Transverse colon (tissue), 4 donors: ENCODE data around the gene COMTD1. TPM values are rescaled to one million over a fixed set of nuclear protein-coding genes. Genes with fewer than 3 reads are reported as not detected.

Experiments
- DNase-seq: peaks from one replicate; pipeline ENCODE4 v3.0.0-alpha.2; 2019
- H3K27ac ChIP-seq, 4 donors: fragments of 200-600 bp; sonication (generic); 2 replicates each; pipeline ENCODE4 v1.5.1; 2016 to 2018; ENCODE audit warnings: inconsistent platforms in 4 of 4
- H3K27me3 ChIP-seq: fragments of 200-600 bp; sonication (generic); 2 replicates; pipeline ENCODE4 v1.5.1; 2017; ENCODE audit warnings: inconsistent platforms
- H3K36me3 ChIP-seq, 4 donors: fragments of 200-600 bp; sonication (generic); 2 replicates each; pipeline ENCODE4 v1.5.1; 2017 to 2019; ENCODE audit warnings: inconsistent platforms in 4 of 4
- H3K4me1 ChIP-seq, 4 donors: fragments of 200-600 bp; sonication (generic); 2 replicates each; pipeline ENCODE4 v1.5.1; 2017 to 2020; ENCODE audit warnings: inconsistent platforms in 4 of 4
- H3K4me3 ChIP-seq, 4 donors: fragments of 200-600 bp; sonication (generic); 1 replicate in 1 of 4; 2 replicates in 3 of 4; pipeline versions ENCODE4 v1.5.1 to v1.6.1; 2017 to 2019; ENCODE audit warnings: inconsistent platforms in 4 of 4
- H3K9me3 ChIP-seq, 2 donors: fragments of 200-600 bp; sonication (generic); 2 replicates each; pipeline ENCODE4 v1.5.1; 2017 to 2019; ENCODE audit warnings: inconsistent platforms in 2 of 2
- EP300 ChIP-seq: sonication (generic); formaldehyde crosslinking; IDR thresholded peaks from one replicate; pipeline ENCODE4 v1.6.1; 2017; ENCODE audit warnings: antibody characterized with exemption, low read depth
- POLR2A ChIP-seq: fragments of 450-650 bp; IDR thresholded peaks from one replicate; pipeline ENCODE4 v1.6.1; 2016; ENCODE audit warnings: antibody characterized with exemption, mild to moderate bottlenecking, moderate library complexity
- POLR2AphosphoS5 ChIP-seq, 3 donors: sonication (generic); formaldehyde crosslinking; IDR thresholded peaks; one replicate each; pipeline ENCODE4 v1.6.1; 2016; ENCODE audit warnings: antibody characterized with exemption in 3 of 3
- WGBS, 2 donors: methylation state at CpG; one replicate each; pipeline ENCODE4 v1.1.5; 2018; ENCODE audit warnings: low coverage in 1 of 2; 5-methylcytosine and 5-hydroxymethylcytosine counted together
- in situ Hi-C, 4 donors: fragments of 200-750 bp; cut with MboI; loops; one replicate each; pipeline versions ENCODE4 v1.15.0 to v1.15.1; 2017; ENCODE audit warnings: low sequenced_read_pairs in 3 of 4, low pct_ligation_motif_present in 1 of 4, low pct_unique_long_range_greater_than_20kb in 1 of 4
- intact Hi-C: fragments of 100-400 bp; cut with DNase I; formaldehyde crosslinking; loops from one replicate; pipeline ENCODE4 v1.15.1; 2023; ENCODE audit warnings: low total_unique reads
- total RNA-seq, 4 donors: library from RNA; depleted of rRNA; stranded (reverse); fragments of >200 nt; gene quantifications; one replicate each; pipeline ENCODE4 v1.1.0, GENCODE V29; 2016
- TF ChIP-seq, protein P1 (sequence below), 5 experiments: fragments of 200-600 bp in 3 of 5; fragments of 450-650 bp in 2 of 5; sonication (generic) in 3 of 5; IDR thresholded peaks; 1 replicate in 2 of 5; 2 replicates in 3 of 5; pipeline ENCODE4 v1.5.1; 2016 to 2017; ENCODE audit warnings: antibody characterized with exemption in 5 of 5, inconsistent platforms in 3 of 5, mild to moderate bottlenecking in 2 of 5, moderate library complexity in 1 of 5

COMTD1 gene
- total RNA-seq, 4 donors from 2014 or later = 90.7 to 761 (median 173) TPM

DNA sequence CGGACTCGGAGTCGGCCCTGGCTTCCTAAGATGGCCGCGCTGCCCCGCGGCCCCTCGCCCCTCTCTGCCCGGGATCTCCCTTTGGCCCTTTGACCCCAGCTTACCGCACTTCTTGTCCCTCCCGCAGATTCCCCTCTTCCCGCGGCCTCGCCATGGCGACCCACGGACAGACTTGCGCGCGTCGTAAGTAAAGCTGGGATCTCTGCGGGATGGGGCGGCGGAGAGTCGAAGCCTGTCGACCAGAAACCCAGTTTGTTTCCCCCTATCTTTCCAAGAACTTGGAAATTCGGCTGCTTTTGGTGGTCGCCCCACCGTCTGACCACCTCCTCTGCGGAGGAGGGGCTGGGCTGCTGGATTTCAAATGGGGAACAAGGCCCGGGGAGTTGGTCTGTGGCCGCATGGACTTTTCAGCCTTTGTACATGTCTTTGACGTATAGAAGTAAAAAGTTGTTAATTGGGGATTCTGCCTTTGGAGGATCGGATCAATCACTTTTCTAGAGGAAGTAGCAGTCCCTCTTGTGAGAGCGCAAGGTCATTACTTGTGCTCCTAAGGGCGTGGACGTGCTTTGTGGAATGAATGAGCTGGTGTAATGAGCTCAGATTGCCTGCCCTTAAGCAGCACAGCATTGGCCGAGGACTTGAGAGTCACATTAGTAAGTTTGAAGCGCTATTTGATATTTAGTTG, 24.6 kb downstream of the COMTD1 start:
- H3K27ac ChIP-seq = peak overlapping the region; percentile 96 to 98 (median 97)
- H3K36me3 ChIP-seq = peaks cover 0 to 39% (median 18%) of the 10 kb centered on the region in 4 donors
- in situ Hi-C loops (no loop called here), intact Hi-C loops (no loop called here)
- H3K27me3 ChIP-seq = no peaks in the 10 kb centered on the region
- peaks cover 13 to 38% (median 22%) of the 10 kb centered on the region in 4 donors for H3K4me1 ChIP-seq
- H3K9me3 ChIP-seq = no peaks in the 10 kb centered on the region
- peak; percentile 64 for DNase-seq
- H3K4me3 ChIP-seq = peak overlapping the region; percentile 59 to 96 (median 82)
- 0% methylated on average over 6 to 36 of the region's 38 CpGs for WGBS, 2 donors
- TF ChIP-seq, protein P1, sequence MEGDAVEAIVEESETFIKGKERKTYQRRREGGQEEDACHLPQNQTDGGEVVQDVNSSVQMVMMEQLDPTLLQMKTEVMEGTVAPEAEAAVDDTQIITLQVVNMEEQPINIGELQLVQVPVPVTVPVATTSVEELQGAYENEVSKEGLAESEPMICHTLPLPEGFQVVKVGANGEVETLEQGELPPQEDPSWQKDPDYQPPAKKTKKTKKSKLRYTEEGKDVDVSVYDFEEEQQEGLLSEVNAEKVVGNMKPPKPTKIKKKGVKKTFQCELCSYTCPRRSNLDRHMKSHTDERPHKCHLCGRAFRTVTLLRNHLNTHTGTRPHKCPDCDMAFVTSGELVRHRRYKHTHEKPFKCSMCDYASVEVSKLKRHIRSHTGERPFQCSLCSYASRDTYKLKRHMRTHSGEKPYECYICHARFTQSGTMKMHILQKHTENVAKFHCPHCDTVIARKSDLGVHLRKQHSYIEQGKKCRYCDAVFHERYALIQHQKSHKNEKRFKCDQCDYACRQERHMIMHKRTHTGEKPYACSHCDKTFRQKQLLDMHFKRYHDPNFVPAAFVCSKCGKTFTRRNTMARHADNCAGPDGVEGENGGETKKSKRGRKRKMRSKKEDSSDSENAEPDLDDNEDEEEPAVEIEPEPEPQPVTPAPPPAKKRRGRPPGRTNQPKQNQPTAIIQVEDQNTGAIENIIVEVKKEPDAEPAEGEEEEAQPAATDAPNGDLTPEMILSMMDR (IDR thresholded peaks at IDR 0.05) = peak in 1 of 5 experiments; percentile 12
- TF ChIP-seq POLR2A (peak; percentile 11), POLR2AphosphoS5 (IDR thresholded peaks at IDR 0.05) (peak; percentile 27 to 86 (median 68)), EP300 (no peak)

DNA sequence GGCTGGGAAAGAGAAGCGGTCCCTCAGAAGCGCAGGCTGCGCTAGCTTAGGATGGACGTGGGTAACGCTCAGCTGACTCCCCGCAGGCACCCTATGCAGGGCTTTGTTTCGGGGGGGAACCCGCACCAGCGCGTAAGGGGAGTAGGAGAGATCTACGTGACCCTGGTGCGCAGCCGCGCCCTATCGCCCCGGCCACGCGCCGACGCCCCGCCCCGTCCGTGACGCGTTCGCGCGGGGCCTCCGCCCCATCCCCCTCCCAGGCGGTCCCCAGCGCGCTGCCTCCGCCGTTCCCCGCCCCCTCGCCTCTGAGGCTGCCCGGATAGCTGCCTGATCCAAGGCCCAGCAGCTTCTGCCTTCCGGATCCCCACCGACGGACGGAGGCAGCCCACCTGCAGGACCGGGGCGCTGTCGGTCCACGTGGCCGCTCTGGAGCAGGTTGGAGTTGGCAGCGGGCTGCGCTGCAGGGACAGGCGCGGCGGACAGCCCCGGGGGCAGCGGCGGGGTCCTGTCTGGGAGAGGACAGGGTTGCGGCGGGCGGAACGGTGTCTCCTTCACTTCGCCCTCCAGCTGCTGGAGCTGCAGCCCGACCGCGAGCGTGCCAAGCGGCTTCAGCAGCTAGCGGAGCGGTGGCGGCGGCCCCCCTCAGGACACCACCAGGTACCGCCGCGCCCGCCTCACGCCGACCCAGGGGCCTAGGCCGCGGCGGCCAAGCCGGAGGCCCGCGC, 25.3 kb downstream of the COMTD1 start, which contains the start of gene VDAC2:
Gene VDAC2 (plus strand): TSS at position 515 of the 725 bp plus-strand sequence. CDS start 363 bp downstream, outside the sequence.
- H3K27me3 ChIP-seq = no peaks in the 10 kb centered on the region
- in situ Hi-C loops (no loop called here), intact Hi-C loops (no loop called here)
- peak within 1 kb of the TSS; percentile 59 to 96 (median 82) for H3K4me3 ChIP-seq
- DNase-seq = peak; percentile 93
- H3K27ac ChIP-seq = peak within 1 kb of the TSS; percentile 96 to 98 (median 97)
- WGBS, 2 donors = 1% methylated on average over 21 of the region's 80 CpGs; no CpG with 5 or more reads in 1 of the 2 donors
- H3K4me1 ChIP-seq = peaks cover 10 to 33% (median 20%) of the 10 kb centered on the region in 4 donors
- no peaks in the 10 kb centered on the region for H3K9me3 ChIP-seq
- H3K36me3 ChIP-seq = peaks cover 0 to 32% (median 14%) of the 10 kb centered on the region in 4 donors
- TF ChIP-seq, protein P1 (IDR thresholded peaks at IDR 0.05) = no peak
- TF ChIP-seq POLR2A = peak; percentile 94
- TF ChIP-seq POLR2AphosphoS5 (IDR thresholded peaks at IDR 0.05) = peak; percentile 90 to 98 (median 94)
- no peak for TF ChIP-seq EP300

DNA sequence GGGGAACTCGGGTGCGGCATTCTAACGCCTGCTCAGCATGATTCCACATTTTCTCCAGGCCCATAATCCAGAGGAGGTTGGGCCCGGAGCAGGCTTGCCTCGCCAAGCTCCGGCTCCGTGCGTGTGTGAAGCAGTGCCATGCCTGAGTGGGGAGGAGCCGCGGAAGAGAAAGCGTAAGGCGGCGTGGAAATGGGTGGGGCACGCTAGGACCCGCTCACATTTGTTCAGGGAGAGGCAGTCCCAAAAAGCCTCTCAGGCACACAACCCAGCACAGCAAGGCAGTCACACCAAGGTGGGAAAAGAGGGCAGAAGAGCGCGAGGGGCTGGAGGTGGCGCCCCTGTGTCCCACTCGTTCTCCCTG, 25.9 kb downstream of the COMTD1 start:
- DNase-seq = peak; percentile 81
- WGBS, 2 donors = 0 to 1% methylated on average over 1 to 19 of the region's 19 CpGs
- intact Hi-C loops = no loop called here
- peak overlapping the region; percentile 96 to 98 (median 97) for H3K27ac ChIP-seq
- in situ Hi-C loops = no loop called here
- no peaks in the 10 kb centered on the region for H3K9me3 ChIP-seq
- H3K4me1 ChIP-seq = peaks cover 10 to 32% (median 20%) of the 10 kb centered on the region in 4 donors
- H3K4me3 ChIP-seq = peak overlapping the region; percentile 59 to 96 (median 82)
- H3K36me3 ChIP-seq = peaks cover 0 to 26% (median 12%) of the 10 kb centered on the region in 4 donors
- TF ChIP-seq, protein P1 (IDR thresholded peaks at IDR 0.05) = no peak
- TF ChIP-seq POLR2AphosphoS5 (IDR thresholded peaks at IDR 0.05) (peak in 1 of 3 donors; percentile 5), POLR2A (peak; percentile 34)
- H3K27me3 ChIP-seq = no peaks in the 10 kb centered on the region
